ENCODE data around the gene SH2B3. TPM values are rescaled to one million over a fixed set of nuclear protein-coding genes. Genes with fewer than 3 reads are reported as not detected.

SH2B3 gene
- total RNA-seq, 2 experiments from 2014 or later: 48.7 to 52.7 TPM

DNA sequence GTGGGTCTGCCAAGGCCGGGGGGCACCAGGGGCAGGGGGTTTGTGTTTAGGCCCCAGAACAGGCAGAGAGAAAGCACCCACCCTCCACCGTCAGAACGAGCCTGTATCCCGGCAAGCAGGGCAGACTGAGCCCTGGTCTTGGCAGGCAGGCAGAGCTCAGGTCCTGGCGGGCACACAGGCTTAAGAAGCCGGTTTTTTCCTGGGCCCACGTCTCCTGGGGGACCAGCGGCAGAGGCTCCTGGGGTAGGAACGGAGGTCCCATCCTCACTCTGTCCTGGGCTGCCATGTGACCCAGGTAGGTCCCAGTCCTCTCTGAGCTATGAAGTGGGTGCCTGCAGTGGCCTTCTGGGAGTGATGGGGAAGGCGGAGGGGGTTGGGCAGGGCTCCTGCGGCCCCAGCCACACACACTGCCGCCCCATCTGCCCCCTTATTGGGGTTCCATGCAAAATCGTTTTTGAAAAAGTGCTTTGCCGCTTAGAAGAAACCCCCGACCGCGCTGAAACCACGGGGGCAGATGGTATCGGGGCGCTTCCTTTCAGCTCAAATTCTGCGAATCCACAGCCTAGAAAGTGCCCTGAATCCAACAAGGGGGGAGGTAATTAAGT, 24.2 kb downstream of the SH2B3 start:
- TF ChIP-seq, protein P1, sequence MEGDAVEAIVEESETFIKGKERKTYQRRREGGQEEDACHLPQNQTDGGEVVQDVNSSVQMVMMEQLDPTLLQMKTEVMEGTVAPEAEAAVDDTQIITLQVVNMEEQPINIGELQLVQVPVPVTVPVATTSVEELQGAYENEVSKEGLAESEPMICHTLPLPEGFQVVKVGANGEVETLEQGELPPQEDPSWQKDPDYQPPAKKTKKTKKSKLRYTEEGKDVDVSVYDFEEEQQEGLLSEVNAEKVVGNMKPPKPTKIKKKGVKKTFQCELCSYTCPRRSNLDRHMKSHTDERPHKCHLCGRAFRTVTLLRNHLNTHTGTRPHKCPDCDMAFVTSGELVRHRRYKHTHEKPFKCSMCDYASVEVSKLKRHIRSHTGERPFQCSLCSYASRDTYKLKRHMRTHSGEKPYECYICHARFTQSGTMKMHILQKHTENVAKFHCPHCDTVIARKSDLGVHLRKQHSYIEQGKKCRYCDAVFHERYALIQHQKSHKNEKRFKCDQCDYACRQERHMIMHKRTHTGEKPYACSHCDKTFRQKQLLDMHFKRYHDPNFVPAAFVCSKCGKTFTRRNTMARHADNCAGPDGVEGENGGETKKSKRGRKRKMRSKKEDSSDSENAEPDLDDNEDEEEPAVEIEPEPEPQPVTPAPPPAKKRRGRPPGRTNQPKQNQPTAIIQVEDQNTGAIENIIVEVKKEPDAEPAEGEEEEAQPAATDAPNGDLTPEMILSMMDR (IDR thresholded peaks at IDR 0.05): no peak

DNA sequence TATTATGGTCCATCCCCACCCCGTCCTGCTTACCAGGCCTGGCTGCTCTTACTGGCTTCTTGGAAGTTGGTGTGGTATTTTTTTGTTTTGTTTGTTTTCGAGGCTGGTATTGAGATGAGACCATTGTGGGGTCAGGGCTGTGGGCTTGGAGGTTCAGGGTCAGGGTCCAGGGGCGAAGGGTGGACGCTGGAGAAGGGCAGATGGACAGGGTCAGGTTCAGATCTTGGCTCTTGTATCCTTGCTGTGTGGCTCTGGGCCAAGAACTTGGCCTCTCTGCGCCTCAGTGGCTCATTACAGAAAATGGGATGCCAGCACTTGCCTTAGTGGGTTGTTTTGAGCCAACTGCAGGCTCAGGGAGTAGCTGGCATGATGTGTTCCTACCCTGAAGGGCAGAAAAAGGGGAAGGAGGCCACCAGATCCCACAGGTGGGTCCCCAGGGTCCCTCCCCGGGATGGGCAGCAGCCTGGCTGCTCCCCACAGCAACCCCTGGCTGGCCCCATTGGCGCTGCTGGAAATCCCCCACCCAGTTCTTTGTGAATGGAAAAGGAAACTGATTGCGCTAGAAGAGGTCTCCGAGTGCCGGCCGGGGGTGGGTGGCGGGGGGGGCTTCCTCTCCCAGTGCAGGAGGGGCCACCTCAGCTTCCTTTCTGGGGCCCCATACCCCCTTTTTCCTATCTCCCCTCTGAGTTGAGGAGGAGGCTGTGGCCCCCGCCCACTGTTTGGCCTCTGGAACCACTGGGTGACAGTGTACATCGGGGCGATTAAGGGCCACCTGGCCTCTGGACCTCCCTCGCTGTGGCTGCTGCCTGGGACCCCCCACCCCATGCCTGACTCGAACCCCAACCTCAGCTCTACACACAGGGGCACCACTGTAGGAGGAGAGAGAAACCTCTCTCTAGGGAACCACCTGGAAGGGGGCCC, 25.0 kb downstream of the SH2B3 start:
- H3K4me3 Mint-ChIP-seq: peak overlapping the region; percentile 74
- DNase-seq (peak; percentile 88), ATAC-seq (peak; percentile 16)
- peaks cover 51% of the 10 kb centered on the region for H3K36me3 Mint-ChIP-seq (ENCODE audit: low read depth)
- peak overlapping the region; percentile 100 for H3K27ac Mint-ChIP-seq
- CTCF ChIA-PET: interaction anchor here (0.9 to 40.2 kb wide), 5 partner anchors 11 to 99 kb away, joined by 3 to 1222 read pairs (median 21); partner anchors contain the start of gene SH2B3
- peaks cover 85% of the 10 kb centered on the region for H3K4me1 Mint-ChIP-seq (ENCODE audit: low read depth)
- intact Hi-C loops (cut with micrococcal nuclease): loop anchor here (2.0 kb wide), 2 partner anchors 14 to 26 kb away; partner anchors contain the start of gene SH2B3
- TF ChIP-seq, protein P1 (IDR thresholded peaks at IDR 0.05): no peak
- POLR2A ChIA-PET: interaction anchor here (0.6 to 14.9 kb wide), 9 partner anchors 9 to 87 kb away, joined by 3 to 225 read pairs (median 5); partner anchors contain the start of gene SH2B3
- no peaks in the 10 kb centered on the region for H3K27me3 Mint-ChIP-seq
- no peaks in the 10 kb centered on the region for H3K9me3 Mint-ChIP-seq

More for the DNA sequence above, 24.2 kb downstream of the SH2B3 start:
- ChIA-PET POLR2A (interaction anchor here (0.6 to 14.9 kb wide), 9 partner anchors 10 to 88 kb away, joined by 3 to 225 read pairs (median 5); partner anchors contain the start of gene SH2B3), CTCF (interaction anchor here (0.9 to 40.2 kb wide), 4 partner anchors 14 to 100 kb away, joined by 3 to 1222 read pairs (median 32); partner anchors contain the start of gene SH2B3)
- peak; percentile 47 for ATAC-seq
- H3K4me1 Mint-ChIP-seq (ENCODE audit: low read depth): peaks cover 85% of the 10 kb centered on the region
- intact Hi-C loops (cut with micrococcal nuclease): loop anchor here (2.0 kb wide), 2 partner anchors 15 to 25 kb away; partner anchors contain the start of gene SH2B3
- H3K27ac Mint-ChIP-seq: peak overlapping the region; percentile 100
- peak; percentile 93 for DNase-seq
- H3K27me3 Mint-ChIP-seq: no peaks in the 10 kb centered on the region
- no peaks in the 10 kb centered on the region for H3K9me3 Mint-ChIP-seq
- H3K36me3 Mint-ChIP-seq (ENCODE audit: low read depth): peaks cover 49% of the 10 kb centered on the region
- H3K4me3 Mint-ChIP-seq: peak overlapping the region; percentile 74

DNA sequence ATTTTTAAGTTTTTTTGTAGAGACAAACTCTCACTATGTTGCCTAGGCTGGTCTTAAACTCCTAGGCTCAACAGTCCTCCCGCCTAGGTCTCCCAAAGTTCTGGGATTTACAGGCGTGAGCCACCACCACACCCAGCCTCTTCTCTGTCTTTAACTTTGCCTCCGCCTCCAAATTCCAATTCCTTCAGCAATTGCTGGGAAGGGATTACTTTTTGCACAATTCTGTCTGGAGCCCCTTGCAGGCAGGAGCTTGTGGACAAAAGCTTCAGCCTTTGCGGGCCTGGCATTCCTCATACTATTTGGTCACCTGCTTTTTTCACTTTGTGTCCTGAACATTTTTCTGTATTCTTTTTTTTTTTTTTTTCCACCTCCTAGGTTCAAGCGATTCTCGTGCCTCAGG, 26.0 kb downstream of the SH2B3 start:
- POLR2A ChIA-PET: interaction anchor here (0.6 to 14.9 kb wide), 4 partner anchors 12 to 250 kb away, joined by 3 to 225 read pairs (median 22); partner anchors contain the start of gene SH2B3
- H3K27me3 Mint-ChIP-seq: no peaks in the 10 kb centered on the region
- CTCF ChIA-PET: interaction anchor here (1.4 to 40.2 kb wide), 4 partner anchors 10 to 27 kb away, joined by 4 to 1222 read pairs (median 32); partner anchors contain the start of gene SH2B3
- peak overlapping the region; percentile 54 for H3K4me3 Mint-ChIP-seq
- peaks cover 52% of the 10 kb centered on the region for H3K36me3 Mint-ChIP-seq (ENCODE audit: low read depth)
- DNase-seq (no peak), ATAC-seq (no peak)
- H3K27ac Mint-ChIP-seq: peak overlapping the region; percentile 90
- TF ChIP-seq, protein P1 (IDR thresholded peaks at IDR 0.05): no peak
- H3K9me3 Mint-ChIP-seq: no peaks in the 10 kb centered on the region
- H3K4me1 Mint-ChIP-seq (ENCODE audit: low read depth): peaks cover 85% of the 10 kb centered on the region
- intact Hi-C loops (cut with micrococcal nuclease): loop anchor here (2.0 kb wide), 2 partner anchors 13 to 27 kb away; partner anchors contain the start of gene SH2B3

DNA sequence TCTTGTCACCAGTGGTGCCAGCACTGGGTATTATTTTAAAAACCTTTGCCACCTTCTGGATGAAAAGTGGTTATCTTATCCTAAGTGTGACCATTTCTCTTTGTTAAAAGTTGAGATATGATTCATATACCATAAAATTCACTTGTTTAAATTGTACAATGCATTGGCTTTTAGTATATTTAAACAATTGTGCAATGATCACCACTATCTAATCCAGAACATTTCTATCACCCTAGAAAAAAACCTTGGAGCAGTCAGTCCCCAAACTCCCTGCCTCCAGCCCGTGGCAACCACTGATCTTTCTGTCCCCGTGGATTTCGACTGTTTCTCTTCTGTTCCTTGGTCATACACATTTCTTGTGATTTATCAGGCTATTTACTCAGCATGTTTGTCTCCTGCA, 28.3 kb downstream of the SH2B3 start:
- peaks cover 89% of the 10 kb centered on the region for H3K4me1 Mint-ChIP-seq (ENCODE audit: low read depth)

More for the DNA sequence above, 28.3 kb downstream of the SH2B3 start:
- intact Hi-C loops (cut with micrococcal nuclease): no loop called here
- DNase-seq: no peak
- TF ChIP-seq, protein P1 (IDR thresholded peaks at IDR 0.05): no peak
- POLR2A ChIA-PET: interaction anchor here (0.7 to 7.8 kb wide), 8 partner anchors 8 to 160 kb away, joined by 3 to 89 read pairs (median 6); partner anchors contain the start of gene SH2B3
- ATAC-seq: no peak
- peak overlapping the region; percentile 95 for H3K27ac Mint-ChIP-seq
- no peaks in the 10 kb centered on the region for H3K27me3 Mint-ChIP-seq
- CTCF ChIA-PET: interaction anchor here (3.0 to 40.2 kb wide), 3 partner anchors 10 to 29 kb away, joined by 28 to 1222 read pairs (median 34); partner anchors contain the start of gene SH2B3
- no peaks in the 10 kb centered on the region for H3K9me3 Mint-ChIP-seq
- H3K36me3 Mint-ChIP-seq (ENCODE audit: low read depth): peaks cover 59% of the 10 kb centered on the region
- H3K4me3 Mint-ChIP-seq: peak overlapping the region; percentile 62

All from activated CD8-positive, alpha-beta T cell treated with anti-CD3 and anti-CD28 coated beads for 36 hours (primary cell).